WTC11 (cell line): ENCODE data around the gene NLRC4. TPM values are rescaled to one million over a fixed set of nuclear protein-coding genes. Genes with fewer than 3 reads are reported as not detected.

Source experiments
- ATAC-seq: fragments of 200-7000 bp; cut with Tn5 transposase; 2 replicates; pipeline ENCODE4 v1.10.0; 2021; ENCODE audit warnings: mild to moderate bottlenecking, moderate library complexity
- CTCF ChIA-PET: fragments of 300-600 bp; sonication (Branson Sonifier 250); formaldehyde crosslinking; loops from one replicate; lab custom pipeline; 2021; ENCODE audit warnings: antibody characterized with exemption; lab: Charles Lee
- POLR2A ChIA-PET: fragments of 350-600 bp; sonication (Branson Sonifier 250); formaldehyde crosslinking; loops from one replicate; lab custom pipeline; 2021; ENCODE audit warnings: antibody characterized with exemption; lab: Charles Lee
- DNase-seq: peaks from one replicate; pipeline ENCODE4 v3.0.0; 2021; ENCODE audit warnings: low spot score
- H3K27ac Mint-ChIP-seq: 2 replicates; pipeline ENCODE4 v1.8.0; 2021; ENCODE audit warnings: mixed read lengths
- H3K27me3 Mint-ChIP-seq: 2 replicates; pipeline ENCODE4 v1.8.0; 2021; ENCODE audit warnings: low read depth, mild to moderate bottlenecking, moderate library complexity, mixed read lengths
- H3K36me3 Mint-ChIP-seq: 2 replicates; pipeline ENCODE4 v1.8.0; 2021; ENCODE audit warnings: mixed read lengths
- H3K4me1 Mint-ChIP-seq: 2 replicates; pipeline ENCODE4 v1.8.0; 2022; ENCODE audit warnings: mixed read lengths
- H3K4me3 Mint-ChIP-seq: 2 replicates; pipeline ENCODE4 v1.8.0; 2021; ENCODE audit warnings: mild to moderate bottlenecking, moderate library complexity, mixed read lengths
- H3K9me3 Mint-ChIP-seq: 2 replicates; pipeline ENCODE4 v1.8.0; 2021; ENCODE audit warnings: mixed read lengths
- ATF6 ChIP-seq: sonication (generic); formaldehyde crosslinking; IDR thresholded peaks from 2 replicates; pipeline ENCODE4 v1.8.1; 2023; ENCODE audit warnings: mild to moderate bottlenecking, missing genetic modification reagents
- CREM ChIP-seq: sonication (generic); formaldehyde crosslinking; IDR thresholded peaks from 2 replicates; pipeline ENCODE4 v1.8.1; 2022; ENCODE audit warnings: mild to moderate bottlenecking, missing genetic modification reagents, moderate library complexity
- GABPB1 ChIP-seq: sonication (generic); formaldehyde crosslinking; IDR thresholded peaks from 2 replicates; pipeline ENCODE4 v1.8.1; 2023; ENCODE audit warnings: mild to moderate bottlenecking, missing genetic modification reagents
- JUN ChIP-seq: sonication (generic); formaldehyde crosslinking; IDR thresholded peaks from 2 replicates; pipeline ENCODE4 v1.8.0; 2023; ENCODE audit warnings: mild to moderate bottlenecking, missing genetic modification reagents
- NFYB ChIP-seq: sonication (generic); formaldehyde crosslinking; conservative IDR thresholded peaks from 2 replicates; pipeline ENCODE4 v1.8.0; 2022; ENCODE audit warnings: low read depth, missing genetic modification reagents
- NR3C1 ChIP-seq: sonication (generic); formaldehyde crosslinking; conservative IDR thresholded peaks from 2 replicates; pipeline ENCODE4 v1.8.1; 2023; ENCODE audit warnings: low read depth, mild to moderate bottlenecking, missing genetic modification reagents
- OVOL2 ChIP-seq: fragments of 250-450 bp; sonication (Bioruptor Pico); IDR thresholded peaks from 2 replicates; pipeline ENCODE4 v1.9.0; 2021; ENCODE audit warnings: mild to moderate bottlenecking, borderline replicate concordance
- STAT6 ChIP-seq: sonication (generic); formaldehyde crosslinking; conservative IDR thresholded peaks from 2 replicates; pipeline ENCODE4 v1.8.1; 2023; ENCODE audit warnings: mild to moderate bottlenecking, low read depth, missing genetic modification reagents, moderate library complexity
- TP53 ChIP-seq: sonication (generic); formaldehyde crosslinking; IDR thresholded peaks from 2 replicates; pipeline ENCODE4 v1.8.1; 2023; ENCODE audit warnings: mild to moderate bottlenecking, missing genetic modification reagents
- ZBTB21 ChIP-seq: sonication (generic); formaldehyde crosslinking; IDR thresholded peaks from 2 replicates; pipeline ENCODE4 v1.8.1; 2023; ENCODE audit warnings: mild to moderate bottlenecking, missing genetic modification reagents, borderline replicate concordance
- ZNF121 ChIP-seq: sonication (generic); formaldehyde crosslinking; IDR thresholded peaks from 2 replicates; pipeline ENCODE4 v1.8.0; 2023; ENCODE audit warnings: missing genetic modification reagents
- ZNF232 ChIP-seq: sonication (generic); formaldehyde crosslinking; IDR thresholded peaks from 2 replicates; pipeline ENCODE4 v1.8.0; 2022; ENCODE audit warnings: mild to moderate bottlenecking, missing genetic modification reagents
- ZNF263 ChIP-seq: sonication (generic); formaldehyde crosslinking; IDR thresholded peaks from 2 replicates; pipeline ENCODE4 v1.8.1; 2022; ENCODE audit warnings: low read depth, mild to moderate bottlenecking, moderate library complexity, missing genetic modification reagents
- total RNA-seq: library from RNA; stranded (reverse); gene quantifications from 3 replicates; pipeline ENCODE4 v1.2.3, GENCODE V29; 2021
- TF ChIP-seq, protein P1 (sequence below): sonication (generic); formaldehyde crosslinking; IDR thresholded peaks from 2 replicates; pipeline ENCODE4 v1.8.1; 2023; ENCODE audit warnings: mild to moderate bottlenecking, missing genetic modification reagents, borderline replicate concordance

The NLRC4 gene
- total RNA-seq, 1 experiment from 2014 or later, result not detected

DNA sequence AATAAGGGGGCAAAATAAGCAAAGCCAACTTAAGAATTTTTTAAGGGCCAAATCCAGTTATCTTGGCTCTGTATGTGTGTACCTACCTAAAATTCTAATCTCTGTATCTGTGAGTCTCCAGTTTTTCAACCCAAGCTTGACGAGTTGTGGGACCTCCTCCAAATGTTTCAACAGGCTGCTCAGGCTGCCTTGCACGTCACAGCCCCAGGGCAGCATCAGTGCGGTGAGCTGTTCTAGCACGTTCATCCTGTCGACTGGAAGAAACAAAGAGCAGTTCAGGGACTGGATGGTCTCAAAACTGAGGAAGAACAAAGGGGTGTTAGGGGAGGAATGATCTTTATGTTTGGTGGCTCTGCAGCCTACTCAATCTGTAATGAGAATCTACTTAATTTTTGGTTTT lies 29.4 kb downstream of the NLRC4 start:
- Mint-ChIP-seq H3K27me3 (no peaks in the 10 kb centered on the region), H3K4me1 (peaks cover 7% of the 10 kb centered on the region), H3K9me3 (peaks cover 5% of the 10 kb centered on the region), H3K27ac (no peak overlapping the region), H3K36me3 (peaks cover 3% of the 10 kb centered on the region; the same call in 1 of the 2 replicates), H3K4me3 (no peak overlapping the region)
- POLR2A ChIA-PET, result interaction anchor here (0.6 to 0.7 kb wide), 2 partner anchors 23 to 384 kb away, joined by 3 to 5 read pairs; no protein-coding TSS in a partner anchor
- ATAC-seq (no peak), DNase-seq (no peak)
- CTCF ChIA-PET, result no interaction called here
- TF ChIP-seq GABPB1 (CRISPR knock-in tag) (no peak), JUN (CRISPR knock-in tag) (no peak), NFYB (no peak), ATF6 (CRISPR knock-in tag) (no peak), CREM (no peak), ZNF263 (no peak), OVOL2 (CRISPR knock-in tag) (no peak), TP53 (no peak)
- TF ChIP-seq, protein P1, sequence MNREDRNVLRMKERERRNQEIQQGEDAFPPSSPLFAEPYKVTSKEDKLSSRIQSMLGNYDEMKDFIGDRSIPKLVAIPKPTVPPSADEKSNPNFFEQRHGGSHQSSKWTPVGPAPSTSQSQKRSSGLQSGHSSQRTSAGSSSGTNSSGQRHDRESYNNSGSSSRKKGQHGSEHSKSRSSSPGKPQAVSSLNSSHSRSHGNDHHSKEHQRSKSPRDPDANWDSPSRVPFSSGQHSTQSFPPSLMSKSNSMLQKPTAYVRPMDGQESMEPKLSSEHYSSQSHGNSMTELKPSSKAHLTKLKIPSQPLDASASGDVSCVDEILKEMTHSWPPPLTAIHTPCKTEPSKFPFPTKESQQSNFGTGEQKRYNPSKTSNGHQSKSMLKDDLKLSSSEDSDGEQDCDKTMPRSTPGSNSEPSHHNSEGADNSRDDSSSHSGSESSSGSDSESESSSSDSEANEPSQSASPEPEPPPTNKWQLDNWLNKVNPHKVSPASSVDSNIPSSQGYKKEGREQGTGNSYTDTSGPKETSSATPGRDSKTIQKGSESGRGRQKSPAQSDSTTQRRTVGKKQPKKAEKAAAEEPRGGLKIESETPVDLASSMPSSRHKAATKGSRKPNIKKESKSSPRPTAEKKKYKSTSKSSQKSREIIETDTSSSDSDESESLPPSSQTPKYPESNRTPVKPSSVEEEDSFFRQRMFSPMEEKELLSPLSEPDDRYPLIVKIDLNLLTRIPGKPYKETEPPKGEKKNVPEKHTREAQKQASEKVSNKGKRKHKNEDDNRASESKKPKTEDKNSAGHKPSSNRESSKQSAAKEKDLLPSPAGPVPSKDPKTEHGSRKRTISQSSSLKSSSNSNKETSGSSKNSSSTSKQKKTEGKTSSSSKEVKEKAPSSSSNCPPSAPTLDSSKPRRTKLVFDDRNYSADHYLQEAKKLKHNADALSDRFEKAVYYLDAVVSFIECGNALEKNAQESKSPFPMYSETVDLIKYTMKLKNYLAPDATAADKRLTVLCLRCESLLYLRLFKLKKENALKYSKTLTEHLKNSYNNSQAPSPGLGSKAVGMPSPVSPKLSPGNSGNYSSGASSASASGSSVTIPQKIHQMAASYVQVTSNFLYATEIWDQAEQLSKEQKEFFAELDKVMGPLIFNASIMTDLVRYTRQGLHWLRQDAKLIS (CRISPR knock-in tag), result no peak

DNA sequence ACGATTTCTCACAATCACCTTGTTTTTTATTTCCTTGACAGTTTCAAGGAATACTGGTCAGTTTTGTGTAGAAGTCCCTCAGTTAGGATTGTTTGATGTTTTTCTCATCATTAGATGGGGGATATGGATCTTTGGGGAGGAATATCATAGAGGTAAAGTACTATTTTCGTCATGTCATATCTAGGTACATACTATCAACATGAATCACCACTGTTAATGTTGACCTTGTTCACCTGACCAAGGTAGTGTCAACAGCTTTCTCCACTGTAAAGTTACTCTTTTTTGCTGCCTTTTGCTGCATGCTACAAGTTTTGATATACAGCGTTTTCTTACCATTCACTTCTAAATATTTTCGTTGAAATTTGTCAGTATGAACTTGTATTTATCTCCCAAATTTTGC lies 32.7 kb downstream of the NLRC4 start:
- DNase-seq, result no peak
- Mint-ChIP-seq H3K27ac (no peak overlapping the region), H3K36me3 (peaks cover 3% of the 10 kb centered on the region; the same call in 1 of the 2 replicates), H3K27me3 (no peaks in the 10 kb centered on the region), H3K4me1 (peaks cover 7% of the 10 kb centered on the region)
- no peak for TF ChIP-seq STAT6 (CRISPR knock-in tag)
- TF ChIP-seq ZBTB21 (CRISPR knock-in tag), result no peak
- TF ChIP-seq ZNF121 (CRISPR knock-in tag), result no peak
- TF ChIP-seq ZNF232 (CRISPR knock-in tag), result no peak
- TF ChIP-seq ATF6 (CRISPR knock-in tag), result no peak
- no peak for TF ChIP-seq NR3C1 (CRISPR knock-in tag)
- no peak for TF ChIP-seq CREM
- TF ChIP-seq, all 79 proteins: peak for 0
- Mint-ChIP-seq H3K9me3 (peaks cover 5% of the 10 kb centered on the region), H3K4me3 (no peak overlapping the region)
- CTCF ChIA-PET, result no interaction called here
- POLR2A ChIA-PET, result no interaction called here
- no peak for ATAC-seq
